HEK293 (cell line): ENCODE measurements around the gene KIF13A.

Experiments used
- BCL11A ChIP-seq: fragments of 450-650 bp; formaldehyde crosslinking; IDR thresholded peaks from 2 replicates; pipeline ENCODE4 v1.5.1; 2016; ENCODE audit warnings: low read depth, missing biosample characterization, missing genetic modification characterization
- SETDB1 ChIP-seq: IDR thresholded peaks from one replicate; pipeline ENCODE4 v1.6.1; 2017; ENCODE audit warnings: mild to moderate bottlenecking, low read length, moderate library complexity, mixed read lengths; ENCODE audit not compliant: insufficient read length
- YY1 ChIP-seq: fragments of 450-650 bp; formaldehyde crosslinking; IDR thresholded peaks from 2 replicates; pipeline ENCODE4 v1.5.1; 2018; ENCODE audit warnings: missing biosample characterization, missing genetic modification characterization
- ZBTB1 ChIP-seq: fragments of 450-650 bp; formaldehyde crosslinking; IDR thresholded peaks from 2 replicates; pipeline ENCODE4 v1.5.1; 2016; ENCODE audit warnings: missing biosample characterization, missing genetic modification characterization
- ZNF138 ChIP-seq: fragments of 450-650 bp; formaldehyde crosslinking; IDR thresholded peaks from 2 replicates; pipeline ENCODE4 v1.5.1; 2016; ENCODE audit warnings: missing biosample characterization, missing genetic modification characterization, borderline replicate concordance
- ZNF202 ChIP-seq: fragments of 450-650 bp; formaldehyde crosslinking; IDR thresholded peaks from 2 replicates; pipeline ENCODE4 v1.5.1; 2016; ENCODE audit warnings: missing biosample characterization, missing genetic modification characterization, borderline replicate concordance
- ZNF274 ChIP-seq, 2 experiments: fragments of 200-500 bp in 1 of 2; fragments of 450-650 bp in 1 of 2; sonication (Bioruptor generic) in 1 of 2; formaldehyde crosslinking in 1 of 2; IDR thresholded peaks; 2 replicates each; pipeline versions ENCODE4 v1.5.1 to v1.6.1; 2014 to 2016; ENCODE audit warnings: borderline replicate concordance in 1 of 2, inconsistent platforms in 1 of 2, low read length in 1 of 2, missing biosample characterization in 1 of 2, missing genetic modification characterization in 1 of 2
- ZNF398 ChIP-seq: fragments of 450-650 bp; formaldehyde crosslinking; IDR thresholded peaks from 2 replicates; pipeline ENCODE4 v1.5.1; 2017; ENCODE audit warnings: missing biosample characterization, missing genetic modification characterization
- ZNF623 ChIP-seq: fragments of 450-650 bp; formaldehyde crosslinking; IDR thresholded peaks from 2 replicates; pipeline ENCODE4 v1.5.1; 2016; ENCODE audit warnings: missing biosample characterization, missing genetic modification characterization
- TF ChIP-seq, protein P1 (sequence below): fragments of 450-650 bp; formaldehyde crosslinking; IDR thresholded peaks from 2 replicates; pipeline ENCODE4 v1.5.1; 2016; ENCODE audit warnings: missing biosample characterization, missing genetic modification characterization
- TF ChIP-seq, protein P2 (sequence below): fragments of 450-650 bp; formaldehyde crosslinking; IDR thresholded peaks from 2 replicates; pipeline ENCODE4 v1.5.1; 2016; ENCODE audit warnings: missing biosample characterization, missing genetic modification characterization

DNA sequence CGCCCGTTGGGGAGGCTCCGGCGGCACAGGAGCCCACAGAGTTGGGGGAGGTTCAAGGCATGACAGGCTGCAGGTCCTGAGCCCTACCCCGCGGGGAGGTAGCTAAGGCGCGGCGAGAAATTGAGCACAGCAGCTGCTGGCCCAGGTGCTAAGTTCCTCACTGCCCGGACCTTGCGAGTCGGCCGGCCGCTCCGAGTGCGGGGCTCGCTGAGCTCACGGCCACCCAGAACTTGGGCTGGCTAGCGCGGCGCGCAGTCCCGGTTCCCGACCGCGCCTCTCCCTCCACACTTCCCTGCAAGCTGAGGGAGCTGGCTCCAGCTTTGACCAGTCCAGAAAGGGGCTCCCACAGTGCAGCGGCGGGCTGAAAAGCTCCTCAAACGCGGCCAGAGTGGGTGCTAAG, 23.9 kb upstream of the KIF13A start:
- TF ChIP-seq YY1 (tag by site-specific recombination), result no peak
- TF ChIP-seq, protein P1, sequence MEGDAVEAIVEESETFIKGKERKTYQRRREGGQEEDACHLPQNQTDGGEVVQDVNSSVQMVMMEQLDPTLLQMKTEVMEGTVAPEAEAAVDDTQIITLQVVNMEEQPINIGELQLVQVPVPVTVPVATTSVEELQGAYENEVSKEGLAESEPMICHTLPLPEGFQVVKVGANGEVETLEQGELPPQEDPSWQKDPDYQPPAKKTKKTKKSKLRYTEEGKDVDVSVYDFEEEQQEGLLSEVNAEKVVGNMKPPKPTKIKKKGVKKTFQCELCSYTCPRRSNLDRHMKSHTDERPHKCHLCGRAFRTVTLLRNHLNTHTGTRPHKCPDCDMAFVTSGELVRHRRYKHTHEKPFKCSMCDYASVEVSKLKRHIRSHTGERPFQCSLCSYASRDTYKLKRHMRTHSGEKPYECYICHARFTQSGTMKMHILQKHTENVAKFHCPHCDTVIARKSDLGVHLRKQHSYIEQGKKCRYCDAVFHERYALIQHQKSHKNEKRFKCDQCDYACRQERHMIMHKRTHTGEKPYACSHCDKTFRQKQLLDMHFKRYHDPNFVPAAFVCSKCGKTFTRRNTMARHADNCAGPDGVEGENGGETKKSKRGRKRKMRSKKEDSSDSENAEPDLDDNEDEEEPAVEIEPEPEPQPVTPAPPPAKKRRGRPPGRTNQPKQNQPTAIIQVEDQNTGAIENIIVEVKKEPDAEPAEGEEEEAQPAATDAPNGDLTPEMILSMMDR (tag by site-specific recombination), result no peak
- no peak for TF ChIP-seq ZBTB1
- no peak for TF ChIP-seq ZNF398
- TF ChIP-seq BCL11A (tag by site-specific recombination), result no peak
- no peak for TF ChIP-seq ZNF202 (tag by site-specific recombination)
- no peak for TF ChIP-seq ZNF138
- TF ChIP-seq, protein P2, sequence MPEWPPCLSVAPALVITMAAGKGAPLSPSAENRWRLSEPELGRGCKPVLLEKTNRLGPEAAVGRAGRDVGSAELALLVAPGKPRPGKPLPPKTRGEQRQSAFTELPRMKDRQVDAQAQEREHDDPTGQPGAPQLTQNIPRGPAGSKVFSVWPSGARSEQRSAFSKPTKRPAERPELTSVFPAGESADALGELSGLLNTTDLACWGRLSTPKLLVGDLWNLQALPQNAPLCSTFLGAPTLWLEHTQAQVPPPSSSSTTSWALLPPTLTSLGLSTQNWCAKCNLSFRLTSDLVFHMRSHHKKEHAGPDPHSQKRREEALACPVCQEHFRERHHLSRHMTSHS (tag by site-specific recombination), result no peak
- TF ChIP-seq ZNF274 (IDR thresholded peaks at IDR 0.05; ENCODE audit: low read length), result no peak
- no peak for TF ChIP-seq ZNF274 (tag by site-specific recombination; IDR thresholded peaks at IDR 0.05; ENCODE audit: borderline replicate concordance)
- TF ChIP-seq ZNF623 (tag by site-specific recombination), result no peak
- no peak for TF ChIP-seq SETDB1
